Measurements from ENCODE around the gene ACAP3. TPM values are rescaled to one million over a fixed set of nuclear protein-coding genes. Genes with fewer than 3 reads are reported as not detected.

The ACAP3 gene
- total RNA-seq, 1 donor from 2014 or later: 49.7 TPM

GRCh38 chr1:1291548-1292441 lies 15.9 kb downstream of the ACAP3 start:
- H3K4me3 ChIP-seq: no peak overlapping the region
- peaks cover 35% of the 10 kb centered on the region for H3K36me3 ChIP-seq
- intact Hi-C loops (cut with micrococcal nuclease): no loop called here
- TF ChIP-seq CTCF (IDR thresholded peaks at IDR 0.05; ENCODE audit: borderline replicate concordance): peak; percentile 76
- H3K4me1 ChIP-seq: peaks cover 14% of the 10 kb centered on the region
- H3K27ac ChIP-seq (replicated peaks): no peak overlapping the region
- H3K27me3 ChIP-seq (ENCODE audit: low read depth): peaks cover 10% of the 10 kb centered on the region
- peak; percentile 56 for DNase-seq
- H3K9me3 ChIP-seq (replicated peaks): no peaks in the 10 kb centered on the region

- Histone ChIP-seq H3K36me3 (peaks cover 30% of the 10 kb centered on the region), H3K9me3 (replicated peaks) (no peaks in the 10 kb centered on the region), H3K4me3 (no peak overlapping the region), H3K4me1 (peaks cover 14% of the 10 kb centered on the region), H3K27me3 (ENCODE audit: low read depth) (peaks cover 17% of the 10 kb centered on the region), H3K27ac (replicated peaks) (no peak overlapping the region)
- no peak for TF ChIP-seq CTCF (IDR thresholded peaks at IDR 0.05; ENCODE audit: borderline replicate concordance)
- no peak for DNase-seq
- intact Hi-C loops (cut with micrococcal nuclease): no loop called here
Measured at GRCh38 chr1:1291023-1291528, 16.7 kb downstream of the ACAP3 start.

- intact Hi-C loops (cut with micrococcal nuclease): no loop called here
- peaks cover 14% of the 10 kb centered on the region for H3K4me1 ChIP-seq
- no peak overlapping the region for H3K4me3 ChIP-seq
- peaks cover 22% of the 10 kb centered on the region for H3K36me3 ChIP-seq
- peak; percentile 51 for DNase-seq
- no peaks in the 10 kb centered on the region for H3K9me3 ChIP-seq (replicated peaks)
- peaks cover 25% of the 10 kb centered on the region for H3K27me3 ChIP-seq (ENCODE audit: low read depth)
- peak; percentile 64 for TF ChIP-seq CTCF (IDR thresholded peaks at IDR 0.05; ENCODE audit: borderline replicate concordance)
- no peak overlapping the region for H3K27ac ChIP-seq (replicated peaks)
Measured at GRCh38 chr1:1290238-1290731, 17.4 kb downstream of the ACAP3 start.

GRCh38 chr1:1287288-1288110 lies 20.2 kb downstream of the ACAP3 start:
- no peak for TF ChIP-seq CTCF (IDR thresholded peaks at IDR 0.05; ENCODE audit: borderline replicate concordance)
- intact Hi-C loops (cut with micrococcal nuclease): no loop called here
- Histone ChIP-seq H3K36me3 (no peaks in the 10 kb centered on the region), H3K4me1 (peaks cover 14% of the 10 kb centered on the region), H3K27me3 (ENCODE audit: low read depth) (peaks cover 34% of the 10 kb centered on the region), H3K9me3 (replicated peaks) (no peaks in the 10 kb centered on the region), H3K27ac (replicated peaks) (no peak overlapping the region), H3K4me3 (no peak overlapping the region)
- no peak for DNase-seq

Measured in left ventricle myocardium inferior (tissue), 1 donor.